ENCODE measurements around the gene COQ7. TPM values are rescaled to one million over a fixed set of nuclear protein-coding genes. Genes with fewer than 3 reads are reported as not detected.

Gene COQ7
- total RNA-seq, 1 donor from 2014 or later = 14.0 TPM

- H3K27me3 Mint-ChIP-seq (ENCODE audit: low read depth, unreplicated experiment) = peaks cover 3% of the 10 kb centered on the region
- Histone ChIP-seq H3K4me3 (ENCODE audit: insufficient read depth, low read depth, low read length) (no peak overlapping the region), H3K27me3 (ENCODE audit: insufficient read depth, low read length) (no peaks in the 10 kb centered on the region), H3K79me2 (ENCODE audit: insufficient read depth, low read length) (no peaks in the 10 kb centered on the region), H4K20me1 (ENCODE audit: insufficient read depth, low read length) (no peaks in the 10 kb centered on the region), H2AFZ (ENCODE audit: low read depth, low read length) (no peak overlapping the region), H3K4me2 (ENCODE audit: low read length) (no peak overlapping the region), H3K36me3 (ENCODE audit: insufficient read depth, low read length) (peaks cover 3% of the 10 kb centered on the region), H3K27ac (ENCODE audit: low read depth, low read length) (no peak overlapping the region), H3K4me1 (ENCODE audit: insufficient read depth, low read length) (no peaks in the 10 kb centered on the region), H3K9me3 (ENCODE audit: insufficient read depth, low read depth, low read length) (no peaks in the 10 kb centered on the region), H3K9ac (ENCODE audit: low read length) (no peak overlapping the region)
- no peaks in the 10 kb centered on the region for H3K9me3 Mint-ChIP-seq (ENCODE audit: unreplicated experiment)
- H3K27ac Mint-ChIP-seq (ENCODE audit: unreplicated experiment) = no peak overlapping the region
- no peaks in the 10 kb centered on the region for H3K4me1 Mint-ChIP-seq (ENCODE audit: low read depth, unreplicated experiment)
- H3K4me3 Mint-ChIP-seq (ENCODE audit: unreplicated experiment) = no peak overlapping the region
- H3K36me3 Mint-ChIP-seq (ENCODE audit: low read depth, unreplicated experiment) = peaks cover 6% of the 10 kb centered on the region
- DNase-seq (ENCODE audit: low read depth) (no peak), FAIRE-seq (no peak)
- TF ChIP-seq EZH2 (IDR thresholded peaks at IDR 0.05; ENCODE audit: insufficient read depth, low read length) = no peak
- TF ChIP-seq, protein P1, sequence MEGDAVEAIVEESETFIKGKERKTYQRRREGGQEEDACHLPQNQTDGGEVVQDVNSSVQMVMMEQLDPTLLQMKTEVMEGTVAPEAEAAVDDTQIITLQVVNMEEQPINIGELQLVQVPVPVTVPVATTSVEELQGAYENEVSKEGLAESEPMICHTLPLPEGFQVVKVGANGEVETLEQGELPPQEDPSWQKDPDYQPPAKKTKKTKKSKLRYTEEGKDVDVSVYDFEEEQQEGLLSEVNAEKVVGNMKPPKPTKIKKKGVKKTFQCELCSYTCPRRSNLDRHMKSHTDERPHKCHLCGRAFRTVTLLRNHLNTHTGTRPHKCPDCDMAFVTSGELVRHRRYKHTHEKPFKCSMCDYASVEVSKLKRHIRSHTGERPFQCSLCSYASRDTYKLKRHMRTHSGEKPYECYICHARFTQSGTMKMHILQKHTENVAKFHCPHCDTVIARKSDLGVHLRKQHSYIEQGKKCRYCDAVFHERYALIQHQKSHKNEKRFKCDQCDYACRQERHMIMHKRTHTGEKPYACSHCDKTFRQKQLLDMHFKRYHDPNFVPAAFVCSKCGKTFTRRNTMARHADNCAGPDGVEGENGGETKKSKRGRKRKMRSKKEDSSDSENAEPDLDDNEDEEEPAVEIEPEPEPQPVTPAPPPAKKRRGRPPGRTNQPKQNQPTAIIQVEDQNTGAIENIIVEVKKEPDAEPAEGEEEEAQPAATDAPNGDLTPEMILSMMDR (IDR thresholded peaks at IDR 0.05; ENCODE audit: insufficient read depth, low read depth, low read length) = no peak
Measured at GRCh38 chr16:19084139-19084538, 16.7 kb downstream of the COQ7 start.

GRCh38 chr16:19084879-19085278, 17.5 kb downstream of the COQ7 start:
- H3K27me3 ChIP-seq (ENCODE audit: insufficient read depth, low read length) = no peaks in the 10 kb centered on the region
- Mint-ChIP-seq H3K27me3 (ENCODE audit: low read depth, unreplicated experiment) (peaks cover 3% of the 10 kb centered on the region), H3K36me3 (ENCODE audit: low read depth, unreplicated experiment) (peaks cover 3% of the 10 kb centered on the region), H3K9me3 (ENCODE audit: unreplicated experiment) (no peaks in the 10 kb centered on the region), H3K4me3 (ENCODE audit: unreplicated experiment) (no peak overlapping the region), H3K27ac (ENCODE audit: unreplicated experiment) (no peak overlapping the region), H3K4me1 (ENCODE audit: low read depth, unreplicated experiment) (no peaks in the 10 kb centered on the region)
- H3K4me3 ChIP-seq (ENCODE audit: insufficient read depth, low read depth, low read length) = no peak overlapping the region
- H3K36me3 ChIP-seq (ENCODE audit: insufficient read depth, low read length) = no peaks in the 10 kb centered on the region
- H2AFZ ChIP-seq (ENCODE audit: low read depth, low read length) = no peak overlapping the region
- FAIRE-seq (no peak), DNase-seq (ENCODE audit: low read depth) (no peak)
- no peak overlapping the region for H3K9ac ChIP-seq (ENCODE audit: low read length)
- H3K27ac ChIP-seq (ENCODE audit: low read depth, low read length) = no peak overlapping the region
- no peaks in the 10 kb centered on the region for H3K9me3 ChIP-seq (ENCODE audit: insufficient read depth, low read depth, low read length)
- no peak for TF ChIP-seq EZH2 (IDR thresholded peaks at IDR 0.05; ENCODE audit: insufficient read depth, low read length)
- TF ChIP-seq, protein P1 (IDR thresholded peaks at IDR 0.05; ENCODE audit: insufficient read depth, low read depth, low read length) = no peak
- H3K4me1 ChIP-seq (ENCODE audit: insufficient read depth, low read length) = no peaks in the 10 kb centered on the region
- no peaks in the 10 kb centered on the region for H4K20me1 ChIP-seq (ENCODE audit: insufficient read depth, low read length)
- no peak overlapping the region for H3K4me2 ChIP-seq (ENCODE audit: low read length)
- H3K79me2 ChIP-seq (ENCODE audit: insufficient read depth, low read length) = no peaks in the 10 kb centered on the region

DNA sequence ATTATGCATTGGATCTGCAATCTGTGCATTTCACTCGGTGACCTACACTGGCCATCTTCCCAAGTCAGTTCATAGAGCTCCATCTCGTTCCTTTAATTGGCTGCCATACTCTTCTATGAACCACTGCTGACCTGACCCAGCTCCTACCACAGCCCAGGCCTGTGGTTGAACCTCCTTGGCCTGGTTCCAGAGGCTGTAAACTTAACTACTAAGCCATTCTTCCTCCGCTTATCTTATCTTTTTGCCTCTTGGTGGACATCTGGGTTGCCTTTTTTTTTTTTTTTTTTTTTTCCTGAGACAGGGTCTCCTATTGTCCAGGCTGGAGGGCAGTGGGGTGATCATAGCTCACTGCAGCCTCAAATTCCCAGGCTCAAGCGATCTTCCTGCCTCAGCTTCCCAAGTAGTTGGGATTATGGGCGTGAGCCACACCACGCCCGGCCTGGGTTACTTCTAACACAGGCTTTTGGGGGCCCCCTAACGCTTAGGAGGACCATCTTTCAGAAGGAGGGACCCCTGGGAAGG, 18.3 kb downstream of the COQ7 start:
- Histone ChIP-seq H3K4me3 (ENCODE audit: insufficient read depth, low read depth, low read length) (peak overlapping the region; percentile 47), H2AFZ (ENCODE audit: low read depth, low read length) (peak overlapping the region; percentile 86), H4K20me1 (ENCODE audit: insufficient read depth, low read length) (no peaks in the 10 kb centered on the region), H3K4me1 (ENCODE audit: insufficient read depth, low read length) (no peaks in the 10 kb centered on the region), H3K79me2 (ENCODE audit: insufficient read depth, low read length) (no peaks in the 10 kb centered on the region), H3K9ac (ENCODE audit: low read length) (peak overlapping the region; percentile 77), H3K9me3 (ENCODE audit: insufficient read depth, low read depth, low read length) (no peaks in the 10 kb centered on the region), H3K27me3 (ENCODE audit: insufficient read depth, low read length) (no peaks in the 10 kb centered on the region), H3K36me3 (ENCODE audit: insufficient read depth, low read length) (no peaks in the 10 kb centered on the region), H3K27ac (ENCODE audit: low read depth, low read length) (no peak overlapping the region), H3K4me2 (ENCODE audit: low read length) (peak overlapping the region; percentile 84)
- Mint-ChIP-seq H3K27me3 (ENCODE audit: low read depth, unreplicated experiment) (peaks cover 3% of the 10 kb centered on the region), H3K36me3 (ENCODE audit: low read depth, unreplicated experiment) (peaks cover 3% of the 10 kb centered on the region), H3K27ac (ENCODE audit: unreplicated experiment) (no peak overlapping the region), H3K9me3 (ENCODE audit: unreplicated experiment) (no peaks in the 10 kb centered on the region), H3K4me3 (ENCODE audit: unreplicated experiment) (no peak overlapping the region), H3K4me1 (ENCODE audit: low read depth, unreplicated experiment) (no peaks in the 10 kb centered on the region)
- FAIRE-seq = no peak
- DNase-seq (ENCODE audit: low read depth) = peak; percentile 19
- TF ChIP-seq, protein P1 (IDR thresholded peaks at IDR 0.05; ENCODE audit: insufficient read depth, low read depth, low read length) = no peak
- TF ChIP-seq EZH2 (IDR thresholded peaks at IDR 0.05; ENCODE audit: insufficient read depth, low read length) = no peak
